Embryonic facial prominence (tissue), 1 donor: Measurements from ENCODE around the gene DSTN.

Experiments used
- DNase-seq: peaks from one replicate; pipeline ENCODE4 v3.0.0-alpha.2; 2016; ENCODE audit errors: extremely low spot score

Gene DSTN

DNA sequence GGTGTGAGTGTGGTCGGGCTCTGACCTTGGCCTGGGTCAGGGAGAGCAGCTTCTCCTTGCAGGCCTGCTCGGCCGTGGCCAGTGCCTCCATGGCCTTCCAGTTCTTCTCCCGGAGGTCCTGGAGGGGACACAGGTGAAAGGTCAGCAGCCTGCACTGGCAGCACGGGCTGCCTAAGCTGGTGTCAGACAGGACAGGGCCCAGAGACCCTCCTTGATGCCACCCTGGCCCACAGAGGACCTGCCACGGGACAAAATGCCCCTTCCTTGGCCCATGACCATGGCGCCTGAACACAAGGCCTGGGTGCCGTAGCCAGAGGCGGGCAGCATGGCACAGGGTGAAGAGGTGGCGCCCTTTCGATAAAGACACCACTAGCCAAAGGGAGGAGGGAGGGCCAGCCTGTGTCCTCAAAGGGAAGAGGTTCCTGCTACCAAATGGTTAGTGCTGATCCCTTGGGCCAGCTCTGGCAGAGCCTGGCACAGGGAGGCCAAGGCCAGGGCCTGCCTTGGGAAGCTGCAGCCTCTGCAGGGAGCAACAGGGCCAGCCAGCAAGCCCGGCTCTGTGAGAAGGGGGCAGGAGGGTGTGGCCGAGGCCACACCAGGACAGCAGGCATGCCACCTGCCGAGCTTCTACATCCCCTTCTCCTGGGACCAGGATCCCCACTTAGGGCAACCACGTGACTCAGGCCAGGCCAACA, 54.8 kb downstream of the DSTN start:
- no peak for DNase-seq

GRCh38 chr20:17625246-17626051, 55.6 kb downstream of the DSTN start:
- DNase-seq: no peak

DNA sequence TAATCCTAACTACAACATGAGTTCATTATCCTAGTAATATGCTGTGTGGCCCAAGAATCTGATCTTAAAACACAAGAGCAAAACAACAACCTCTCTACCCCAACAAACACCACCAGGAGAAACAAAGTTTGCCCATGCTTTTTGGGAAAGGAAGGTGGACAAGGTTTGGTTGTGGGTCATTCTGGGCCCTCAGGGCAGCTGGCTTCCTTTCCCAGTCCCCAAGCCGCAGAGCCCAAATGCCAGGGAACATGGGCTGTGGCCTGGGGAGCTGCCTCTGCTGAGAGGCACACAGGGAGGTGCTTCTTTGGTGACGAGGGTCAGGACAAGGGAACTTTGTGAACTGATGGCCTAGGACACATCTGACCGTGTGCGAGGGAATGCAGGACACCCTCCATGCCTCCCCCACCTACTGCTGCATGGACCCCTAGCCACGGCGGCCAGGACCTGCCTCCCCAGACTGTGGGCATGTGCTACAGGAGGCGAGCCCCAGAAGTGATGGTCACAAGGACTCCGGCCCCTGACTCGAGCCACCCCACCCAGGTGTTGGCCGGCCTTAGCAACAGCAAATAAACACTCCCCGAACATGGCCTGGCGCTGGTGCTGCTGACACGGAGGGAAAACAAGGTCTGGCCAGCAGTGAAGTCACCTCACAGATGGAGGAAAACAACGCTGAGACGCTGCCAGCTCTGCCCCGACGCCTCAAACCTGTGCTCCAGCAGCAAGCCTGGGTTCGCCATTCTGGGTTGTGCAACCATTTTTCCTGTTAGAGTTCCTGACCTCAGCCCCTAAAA, 56.5 kb downstream of the DSTN start:
- no peak for DNase-seq

GRCh38 chr20:17627101-17627955, 57.5 kb downstream of the DSTN start:
- DNase-seq: no peak

DNA sequence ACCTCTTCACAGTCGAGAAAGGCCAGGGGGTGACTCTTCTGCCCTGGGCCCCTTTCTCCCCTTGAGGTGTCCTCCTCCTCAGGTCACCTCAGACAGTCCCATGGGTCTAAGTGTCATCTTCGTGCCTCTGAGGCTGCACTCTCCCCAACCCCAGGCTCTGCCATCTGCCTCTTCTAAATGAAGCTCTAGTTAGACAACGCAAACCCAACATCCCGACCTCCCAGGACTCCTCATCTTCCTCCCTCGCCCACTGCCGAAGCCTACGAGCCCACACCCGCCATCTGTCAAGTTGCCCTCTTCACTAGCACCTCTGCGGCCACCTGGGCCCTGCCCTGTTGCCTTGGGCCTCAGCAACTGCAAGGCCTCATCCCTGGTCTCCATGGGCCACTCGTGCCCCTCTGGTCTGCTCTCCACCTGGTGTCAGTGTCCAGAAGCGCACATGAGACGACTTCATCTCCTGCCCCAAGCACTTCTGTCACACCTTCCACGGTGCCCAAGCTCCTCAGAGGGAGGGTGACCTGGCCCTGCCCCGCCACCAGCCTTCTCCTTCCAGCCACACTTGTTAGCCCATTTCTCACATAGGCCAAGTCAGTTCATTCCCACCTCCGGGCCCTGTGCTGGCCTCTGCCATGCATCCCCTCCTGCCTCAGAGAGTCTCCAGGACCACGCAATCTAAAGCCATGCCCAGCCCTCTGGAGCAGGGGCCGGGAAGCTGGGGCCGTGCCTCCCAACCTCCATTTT, 58.4 kb downstream of the DSTN start:
- no peak for DNase-seq

- DNase-seq: no peak
Measured at GRCh38 chr20:17629025-17629424, 59.1 kb downstream of the DSTN start.

- no peak for DNase-seq
Measured at GRCh38 chr20:17629678-17630089, 59.8 kb downstream of the DSTN start.

- no peak for DNase-seq
Measured at GRCh38 chr20:17630151-17630805, 60.4 kb downstream of the DSTN start.

DNA sequence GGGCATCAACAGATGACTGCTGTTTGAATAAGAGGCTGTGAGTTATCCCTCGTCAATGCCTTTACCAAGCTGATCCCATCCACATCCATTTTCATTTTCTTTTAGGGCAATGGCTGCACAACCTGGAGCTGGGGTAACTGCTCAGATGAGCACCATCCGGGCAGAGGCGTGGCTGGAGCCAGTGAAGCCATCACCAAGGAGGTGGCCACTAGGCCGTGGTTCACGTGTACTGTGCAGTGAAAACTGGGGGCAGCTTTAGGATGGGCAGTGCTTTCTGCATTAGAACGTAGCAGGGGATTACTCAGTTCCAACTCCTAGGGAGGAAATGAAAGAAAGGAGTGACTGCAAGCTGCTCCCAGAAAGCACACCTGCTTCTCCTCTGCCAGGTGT, 60.9 kb downstream of the DSTN start:
- DNase-seq: no peak

DNA sequence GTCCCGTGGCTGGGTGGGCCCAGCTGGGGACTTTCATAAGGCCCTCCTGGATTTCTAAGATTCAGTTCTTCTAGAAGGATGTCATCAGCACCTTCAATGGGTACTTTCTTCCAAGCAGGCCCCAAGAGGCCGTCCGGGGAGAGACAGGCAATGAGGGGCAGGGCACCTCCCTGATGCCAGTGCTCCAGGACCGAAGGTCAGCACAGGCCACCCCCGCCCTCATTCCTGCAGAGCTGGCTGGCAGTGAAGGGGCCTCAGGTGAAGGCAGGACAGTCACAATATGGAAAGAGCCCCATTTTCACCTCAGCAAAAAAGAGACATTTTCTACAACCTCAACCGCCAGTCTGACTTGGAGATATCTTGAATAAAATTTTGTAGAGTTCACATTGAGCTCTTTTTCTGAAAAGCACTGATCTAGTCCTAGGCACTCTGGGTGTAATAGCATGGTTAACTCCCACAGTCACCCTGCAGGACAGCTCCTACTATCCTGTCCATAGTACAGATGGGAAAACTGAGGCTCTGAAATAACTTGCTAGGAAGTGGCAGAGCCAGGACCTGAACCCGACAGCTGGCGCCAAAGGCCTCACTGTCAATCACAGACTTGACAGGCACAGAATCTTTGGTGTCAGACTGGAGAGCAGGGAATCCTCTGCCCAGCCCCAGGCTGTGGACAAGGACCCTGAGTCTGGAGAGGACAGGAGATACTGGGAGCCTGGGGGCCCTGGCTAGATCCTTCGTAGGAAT, 61.9 kb downstream of the DSTN start:
- no peak for DNase-seq

GRCh38 chr20:17633221-17633849, 63.5 kb downstream of the DSTN start:
- no peak for DNase-seq

- DNase-seq: no peak
Measured at GRCh38 chr20:17633850-17634500, 64.1 kb downstream of the DSTN start.

DNA sequence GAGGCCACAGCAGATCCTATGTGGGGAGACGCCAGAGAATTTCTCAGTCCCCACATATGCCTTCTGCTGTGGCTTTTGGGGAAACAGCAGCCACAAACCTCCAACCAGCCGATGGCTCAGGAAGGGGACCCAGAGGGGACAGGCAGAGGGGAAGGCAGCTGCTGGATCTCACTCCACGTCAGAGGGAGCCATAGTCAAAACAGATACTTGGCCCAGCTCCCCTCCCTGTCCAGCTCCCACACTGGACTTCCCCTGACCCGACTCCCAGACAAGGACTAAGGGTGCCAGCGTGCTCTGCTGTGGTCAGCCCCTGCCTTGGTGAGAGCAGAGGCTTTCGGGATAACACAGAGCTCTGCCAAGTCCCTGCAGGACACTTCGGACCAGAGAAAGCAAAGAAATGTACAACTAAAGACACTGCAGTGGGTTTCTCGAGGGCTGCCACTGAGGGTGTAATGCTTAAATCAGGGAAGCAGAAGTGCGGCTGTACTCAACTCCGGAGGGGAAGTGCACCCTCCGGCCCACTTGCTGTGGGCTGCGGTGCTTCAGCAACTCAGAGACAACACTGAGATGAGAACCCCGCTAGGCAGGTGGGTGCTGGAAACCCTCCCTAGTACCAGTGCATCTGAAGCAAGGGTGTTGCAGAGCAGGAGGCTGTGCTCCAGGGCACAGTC, 64.9 kb downstream of the DSTN start:
- DNase-seq: no peak

DNA sequence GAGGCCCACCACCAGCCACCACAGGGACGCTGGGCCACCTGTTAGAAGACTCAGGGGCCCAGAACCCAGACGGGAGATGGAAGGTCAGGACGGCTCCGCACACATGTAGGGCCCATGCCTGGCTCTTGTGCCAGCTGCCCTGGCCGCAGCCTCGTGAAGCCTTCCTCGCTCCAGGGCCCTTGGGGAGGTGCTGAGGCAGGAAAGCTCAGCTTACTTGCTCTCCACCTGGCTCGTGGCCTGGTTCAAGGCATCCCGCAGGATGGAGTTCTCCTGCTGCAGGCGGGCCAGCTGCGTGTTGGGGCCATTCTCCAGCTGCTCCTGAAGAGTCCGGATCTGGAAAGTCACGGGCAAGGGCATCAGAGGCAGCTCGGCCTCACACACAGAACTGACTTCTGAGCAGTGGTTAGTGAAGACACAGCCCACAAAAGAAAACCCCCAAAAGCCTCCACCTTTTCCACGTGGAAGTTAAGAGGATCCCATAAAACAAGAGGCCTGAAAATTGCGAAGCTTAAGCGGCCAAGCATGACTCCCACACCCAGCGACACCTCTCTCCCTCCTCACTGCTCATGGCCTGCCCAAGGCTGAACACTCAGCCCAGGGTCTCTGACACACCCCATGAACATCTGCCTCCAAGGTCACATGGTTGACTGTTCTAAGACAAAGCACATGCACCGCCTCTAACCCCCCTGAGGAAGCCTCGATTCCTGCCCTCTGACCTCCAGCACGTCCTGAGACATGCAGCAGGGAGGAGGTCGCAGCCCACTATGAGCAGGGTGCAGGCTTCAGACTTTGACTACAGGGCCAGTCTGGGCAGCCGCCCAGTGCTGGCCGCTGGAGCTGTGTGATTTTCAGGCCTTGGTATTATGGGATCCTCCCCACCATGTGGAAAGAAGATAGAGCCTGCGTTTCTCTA, 65.7 kb downstream of the DSTN start:
- no peak for DNase-seq

DNA sequence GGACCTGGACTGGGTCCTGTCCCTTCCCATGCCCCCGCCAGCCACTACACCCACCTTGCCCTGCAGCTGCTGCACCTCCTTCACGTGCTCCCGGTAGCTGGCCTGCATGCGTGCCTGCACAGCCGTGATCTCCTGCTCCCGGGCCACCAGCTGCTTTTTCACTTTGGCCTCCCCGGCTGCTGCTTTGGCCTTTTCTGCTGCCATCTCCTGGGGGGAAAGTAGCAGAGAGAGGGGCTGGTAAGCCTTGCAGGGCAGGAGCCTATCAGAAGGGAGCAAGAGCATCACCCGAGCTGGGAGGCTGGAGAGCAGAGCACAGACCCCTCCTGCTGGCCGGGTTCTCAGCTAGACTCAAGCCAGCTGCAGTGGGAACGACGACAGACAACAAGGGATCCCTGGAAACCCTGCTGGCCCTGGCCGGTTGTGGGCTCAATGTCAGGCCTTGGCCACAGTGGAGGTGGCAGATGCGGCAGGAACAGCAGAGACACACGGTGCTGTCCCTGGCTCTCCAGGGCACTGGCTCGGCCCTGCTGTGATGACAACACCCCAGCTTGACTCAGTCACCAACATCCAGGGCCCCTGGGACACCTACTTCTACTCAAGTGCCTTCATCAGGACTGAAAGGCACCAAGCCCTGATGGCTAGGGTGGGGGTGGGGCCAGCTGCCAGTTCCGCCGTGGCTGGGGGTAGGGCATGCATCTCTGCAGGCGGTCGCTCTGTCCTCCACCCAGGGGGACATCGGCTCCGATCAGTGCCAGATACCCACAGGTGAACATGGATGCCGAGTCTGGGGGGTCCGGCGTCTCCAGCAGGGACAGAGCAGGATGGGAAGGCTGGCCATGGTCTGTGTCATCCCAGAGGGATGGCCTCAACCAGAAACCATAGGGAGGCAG, 66.9 kb downstream of the DSTN start:
- DNase-seq: no peak

DNA sequence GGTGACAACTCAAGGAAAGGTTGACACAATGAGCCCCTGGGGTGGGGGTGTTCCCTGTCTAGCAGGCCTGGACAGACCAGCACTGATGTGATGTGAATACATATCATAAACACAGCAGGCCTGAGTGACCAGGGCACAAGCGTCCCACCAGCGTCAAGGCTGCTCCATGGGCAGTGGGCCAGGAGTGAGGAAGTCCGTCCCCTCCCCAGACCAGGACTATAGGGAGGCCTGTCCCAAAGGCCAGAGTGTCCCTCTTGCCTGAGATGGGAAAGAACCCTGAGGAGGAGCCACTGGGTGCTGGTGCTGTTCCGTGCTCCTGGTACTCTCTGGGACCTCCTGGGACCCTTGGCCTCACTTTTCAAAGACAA, 67.5 kb downstream of the DSTN start:
- DNase-seq: no peak
